Measurements from ENCODE around the gene MOGAT2.

MOGAT2 gene

GRCh38 chr11:75767793-75768111 lies 50.1 kb downstream of the MOGAT2 start:
- POLR2A ChIA-PET (ENCODE audit: low non-redundant PET): no interaction called here
- no peak overlapping the region; the same call in 1 of the 2 replicates for H3K27ac ChIP-seq
- TF ChIP-seq, protein P1, sequence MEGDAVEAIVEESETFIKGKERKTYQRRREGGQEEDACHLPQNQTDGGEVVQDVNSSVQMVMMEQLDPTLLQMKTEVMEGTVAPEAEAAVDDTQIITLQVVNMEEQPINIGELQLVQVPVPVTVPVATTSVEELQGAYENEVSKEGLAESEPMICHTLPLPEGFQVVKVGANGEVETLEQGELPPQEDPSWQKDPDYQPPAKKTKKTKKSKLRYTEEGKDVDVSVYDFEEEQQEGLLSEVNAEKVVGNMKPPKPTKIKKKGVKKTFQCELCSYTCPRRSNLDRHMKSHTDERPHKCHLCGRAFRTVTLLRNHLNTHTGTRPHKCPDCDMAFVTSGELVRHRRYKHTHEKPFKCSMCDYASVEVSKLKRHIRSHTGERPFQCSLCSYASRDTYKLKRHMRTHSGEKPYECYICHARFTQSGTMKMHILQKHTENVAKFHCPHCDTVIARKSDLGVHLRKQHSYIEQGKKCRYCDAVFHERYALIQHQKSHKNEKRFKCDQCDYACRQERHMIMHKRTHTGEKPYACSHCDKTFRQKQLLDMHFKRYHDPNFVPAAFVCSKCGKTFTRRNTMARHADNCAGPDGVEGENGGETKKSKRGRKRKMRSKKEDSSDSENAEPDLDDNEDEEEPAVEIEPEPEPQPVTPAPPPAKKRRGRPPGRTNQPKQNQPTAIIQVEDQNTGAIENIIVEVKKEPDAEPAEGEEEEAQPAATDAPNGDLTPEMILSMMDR (conservative IDR thresholded peaks at IDR 0.05; ENCODE audit: low read depth): no peak
- DNase-seq (ENCODE audit: low spot score): no peak
- CTCF ChIA-PET: interaction anchor here (0.6 kb wide), 1 partner anchor 16 kb away, joined by 5 read pairs; no protein-coding TSS in a partner anchor

- H3K27ac ChIP-seq: peak within 1 kb of the TSS; percentile 44
- CTCF ChIA-PET: interaction anchor here (0.6 kb wide), 2 partner anchors 16 to 389 kb away, joined by 5 read pairs; no protein-coding TSS in a partner anchor
Observed at GRCh38 chr11:75768112-75768908, 50.7 kb downstream of the MOGAT2 start, which contains the start of gene DGAT2. DGAT2 (plus strand) TSS chr11:75768778; CDS start chr11:75768992, 214 bp downstream.

GRCh38 chr11:75768909-75769771 lies 51.5 kb downstream of the MOGAT2 start:
- ChIA-PET POLR2A (ENCODE audit: low non-redundant PET) (no interaction called here), CTCF (interaction anchor here (0.6 to 1.3 kb wide), 3 partner anchors 9 to 63 kb away, joined by 3 to 5 read pairs (median 4); no protein-coding TSS in a partner anchor)
- TF ChIP-seq, protein P1 (conservative IDR thresholded peaks at IDR 0.05; ENCODE audit: low read depth): no peak
- peak; percentile 6 for DNase-seq (ENCODE audit: low spot score)
- peak overlapping the region; percentile 44 for H3K27ac ChIP-seq

More at GRCh38 chr11:75768112-75768908, 50.7 kb downstream of the MOGAT2 start, which contains the start of gene DGAT2:
- TF ChIP-seq, protein P1 (conservative IDR thresholded peaks at IDR 0.05; ENCODE audit: low read depth): peak; percentile 20; the same call in 1 of the 2 replicates
- peak; percentile 79 for DNase-seq (ENCODE audit: low spot score)
- POLR2A ChIA-PET (ENCODE audit: low non-redundant PET): no interaction called here

- no peak overlapping the region for H3K27ac ChIP-seq
- TF ChIP-seq, protein P1 (conservative IDR thresholded peaks at IDR 0.05; ENCODE audit: low read depth): no peak
- ChIA-PET CTCF (interaction anchor here (0.6 to 1.3 kb wide), 5 partner anchors 10 to 345 kb away, joined by 3 to 5 read pairs (median 4); no protein-coding TSS in a partner anchor), POLR2A (ENCODE audit: low non-redundant PET) (no interaction called here)
- DNase-seq (ENCODE audit: low spot score): no peak
Observed at GRCh38 chr11:75770102-75770501, 52.5 kb downstream of the MOGAT2 start.

- POLR2A ChIA-PET (ENCODE audit: low non-redundant PET): no interaction called here
- DNase-seq (ENCODE audit: low spot score): peak; percentile 60
- CTCF ChIA-PET: interaction anchor here (0.8 to 1.0 kb wide), 2 partner anchors 11 to 52 kb away, joined by 3 to 4 read pairs; no protein-coding TSS in a partner anchor
- TF ChIP-seq, protein P1 (conservative IDR thresholded peaks at IDR 0.05; ENCODE audit: low read depth): no peak
- peak overlapping the region; percentile 28; the same call in 1 of the 2 replicates for H3K27ac ChIP-seq
Observed at GRCh38 chr11:75771646-75772410, 54.2 kb downstream of the MOGAT2 start.

Measured in RWPE1 (cell line).